Thymus (tissue), 11 donors: ENCODE data around the gene IPO13. TPM values are rescaled to one million over a fixed set of nuclear protein-coding genes. Genes with fewer than 3 reads are reported as not detected.

Experiments
- DNase-seq, 9 donors: peaks; one replicate each; pipeline ENCODE4 v3.0.0-alpha.2; 2013; ENCODE audit warnings: low spot score in 9 of 9, low read depth in 6 of 9, missing footprints in 1 of 9
- H3K27ac ChIP-seq, 2 donors: one replicate each; pipeline ENCODE4 v1.5.1; 2013; ENCODE audit warnings: control low read depth in 1 of 2, low read depth in 1 of 2, low read length in 1 of 2, mild to moderate bottlenecking in 1 of 2, moderate library complexity in 1 of 2
- H3K27me3 ChIP-seq, 2 donors: one replicate each; pipeline ENCODE4 v1.5.1; 2013; ENCODE audit warnings: low read length in 1 of 2; ENCODE audit not compliant: control insufficient read depth in 2 of 2, insufficient read depth in 1 of 2
- H3K36me3 ChIP-seq, 2 donors: one replicate each; pipeline ENCODE4 v1.5.1; 2013; ENCODE audit warnings: low read length in 1 of 2, mild to moderate bottlenecking in 1 of 2, moderate library complexity in 1 of 2; ENCODE audit not compliant: control insufficient read depth in 2 of 2, insufficient read depth in 2 of 2
- H3K4me1 ChIP-seq, 2 donors: one replicate each; pipeline ENCODE4 v1.5.1; 2013; ENCODE audit warnings: low read length in 2 of 2; ENCODE audit not compliant: control insufficient read depth in 2 of 2, insufficient read depth in 2 of 2
- H3K4me3 ChIP-seq, 2 donors: one replicate each; pipeline ENCODE4 v1.5.1; 2013; ENCODE audit warnings: low read length in 2 of 2, control low read depth in 1 of 2, mild to moderate bottlenecking in 1 of 2
- H3K9me3 ChIP-seq, 2 donors: one replicate each; pipeline ENCODE4 v1.5.1; 2013; ENCODE audit warnings: low read length in 1 of 2, mild to moderate bottlenecking in 1 of 2; ENCODE audit not compliant: control insufficient read depth in 2 of 2, insufficient read depth in 1 of 2
- WGBS: extraction: QIAGEN DNeasy Blood & Tissue Kit; methylation state at CpG from one replicate; pipeline ENCODE4 v1.1.7; 2013; 5-methylcytosine and 5-hydroxymethylcytosine counted together
- polyA plus RNA-seq: library from polyadenylated mRNA; stranded (reverse); fragments of 200-250 nt; gene quantifications from one replicate; pipeline ENCODE4 v1.2.3, GENCODE V29; 2013
- total RNA-seq: library from RNA; stranded (reverse); fragments of 120-200 nt; gene quantifications from one replicate; pipeline ENCODE4 v1.2.4, GENCODE V29; 2013
- donor health status: healthy.

The IPO13 gene
- total and polyA plus RNA-seq, 2 donors, result 10.5 to 26.1 TPM

- Histone ChIP-seq H3K4me1 (peaks cover 10 to 21% of the 10 kb centered on the region in 2 donors), H3K27me3 (no peaks in the 10 kb centered on the region), H3K9me3 (no peaks in the 10 kb centered on the region), H3K4me3 (peak overlapping the region in 1 of 2 donors; percentile 61), H3K27ac (no peak overlapping the region), H3K36me3 (peaks cover 0 to 9% of the 10 kb centered on the region in 2 donors)
- no peak for DNase-seq
- 66% methylated on average over 7 of the region's 7 CpGs for WGBS
These were observed 22.6 kb downstream of the IPO13 start for GRCh38 chr1:43969416-43969745.

- Histone ChIP-seq H3K4me1 (peaks cover 10 to 22% of the 10 kb centered on the region in 2 donors), H3K27me3 (no peaks in the 10 kb centered on the region), H3K36me3 (peaks cover 0 to 7% of the 10 kb centered on the region in 2 donors), H3K27ac (no peak within 1 kb of the TSS), H3K9me3 (no peaks in the 10 kb centered on the region), H3K4me3 (peak within 1 kb of the TSS; percentile 61 to 86)
- 1% methylated on average over 47 of the region's 47 CpGs for WGBS
- peak; percentile 85 to 97 (median 91) for DNase-seq
These were observed 23.2 kb downstream of the IPO13 start, which contains the start of gene DPH2 for GRCh38 chr1:43969746-43970466. Gene DPH2, plus strand, starts transcription at chr1:43970010. Its CDS starts 166 bp downstream, at chr1:43970176.

GRCh38 chr1:43970502-43970901, 23.8 kb downstream of the IPO13 start:
- no peak overlapping the region for H3K27ac ChIP-seq

GRCh38 chr1:43970911-43971310, 24.2 kb downstream of the IPO13 start:
- Histone ChIP-seq H3K27me3 (no peaks in the 10 kb centered on the region), H3K9me3 (no peaks in the 10 kb centered on the region), H3K27ac (no peak overlapping the region), H3K4me1 (peaks cover 14 to 29% of the 10 kb centered on the region in 2 donors), H3K36me3 (peaks cover 0 to 7% of the 10 kb centered on the region in 2 donors), H3K4me3 (no peak overlapping the region)
- DNase-seq, result no peak
- 97% methylated on average over 9 of the region's 9 CpGs for WGBS

More at GRCh38 chr1:43970502-43970901, 23.8 kb downstream of the IPO13 start:
- peaks cover 0 to 7% of the 10 kb centered on the region in 2 donors for H3K36me3 ChIP-seq
- peaks cover 10 to 25% of the 10 kb centered on the region in 2 donors for H3K4me1 ChIP-seq
- H3K4me3 ChIP-seq, result peak overlapping the region; percentile 61 to 86
- no peaks in the 10 kb centered on the region for H3K27me3 ChIP-seq
- WGBS, result 72% methylated on average over 5 of the region's 5 CpGs
- no peaks in the 10 kb centered on the region for H3K9me3 ChIP-seq
- DNase-seq, result no peak

GRCh38 chr1:43971336-43971980, 24.7 kb downstream of the IPO13 start:
- Histone ChIP-seq H3K9me3 (no peaks in the 10 kb centered on the region), H3K27ac (no peak overlapping the region), H3K4me3 (no peak overlapping the region), H3K4me1 (peaks cover 19 to 35% of the 10 kb centered on the region in 2 donors), H3K27me3 (no peaks in the 10 kb centered on the region), H3K36me3 (peaks cover 0 to 11% of the 10 kb centered on the region in 2 donors)
- no peak for DNase-seq
- WGBS, result 97% methylated on average over 17 of the region's 17 CpGs

GRCh38 chr1:43973981-43974442, 27.3 kb downstream of the IPO13 start:
- Histone ChIP-seq H3K27me3 (peaks cover 0 to 14% of the 10 kb centered on the region in 2 donors), H3K4me1 (peaks cover 28 to 53% of the 10 kb centered on the region in 2 donors), H3K9me3 (no peaks in the 10 kb centered on the region), H3K27ac (peak overlapping the region; percentile 78 to 84), H3K4me3 (peak overlapping the region; percentile 81 to 87), H3K36me3 (peaks cover 19 to 29% of the 10 kb centered on the region in 2 donors)
- WGBS, result 47% methylated on average over 9 of the region's 9 CpGs
- no peak for DNase-seq

GRCh38 chr1:43974443-43975248, 27.9 kb downstream of the IPO13 start, which contains the start of gene ATP6V0B:
Gene ATP6V0B, plus strand, starts transcription at chr1:43974960. Its CDS starts 81 bp downstream, at chr1:43975041.
- Histone ChIP-seq H3K9me3 (no peaks in the 10 kb centered on the region), H3K36me3 (peaks cover 19 to 29% of the 10 kb centered on the region in 2 donors), H3K27ac (peak within 1 kb of the TSS; percentile 79 to 84), H3K27me3 (peaks cover 2 to 18% of the 10 kb centered on the region in 2 donors), H3K4me3 (peak within 1 kb of the TSS; percentile 81 to 87), H3K4me1 (peaks cover 25 to 49% of the 10 kb centered on the region in 2 donors)
- peak; percentile 79 to 95 (median 89) for DNase-seq
- WGBS, result under 1% methylated on average over 93 of the region's 93 CpGs

GRCh38 chr1:43975249-43975961, 28.7 kb downstream of the IPO13 start:
- no peaks in the 10 kb centered on the region for H3K9me3 ChIP-seq
- H3K27me3 ChIP-seq, result peaks cover 4 to 25% of the 10 kb centered on the region in 2 donors
- DNase-seq, result peak in 8 of 9 donors; percentile 51 to 91 (median 69)
- peaks cover 23 to 51% of the 10 kb centered on the region in 2 donors for H3K4me1 ChIP-seq
- peak overlapping the region; percentile 81 to 87 for H3K4me3 ChIP-seq
- peaks cover 19 to 29% of the 10 kb centered on the region in 2 donors for H3K36me3 ChIP-seq
- peak overlapping the region; percentile 79 to 84 for H3K27ac ChIP-seq
- under 1% methylated on average over 34 of the region's 34 CpGs for WGBS
